CD4-positive, alpha-beta memory T cell (primary cell): ENCODE results near the gene STAG1. TPM values are rescaled to one million over a fixed set of nuclear protein-coding genes. Genes with fewer than 3 reads are reported as not detected.

Source experiments
- CTCF ChIA-PET: fragments of 350-600 bp; sonication (Branson Sonifier 250); formaldehyde crosslinking; loops from one replicate; lab custom pipeline; 2021; ENCODE audit warnings: inconsistent platforms; ENCODE audit not compliant: partially characterized antibody; lab: Charles Lee
- POLR2A ChIA-PET: fragments of 350-600 bp; sonication (Branson Sonifier 250); formaldehyde crosslinking; loops from one replicate; lab custom pipeline; 2021; ENCODE audit not compliant: partially characterized antibody; lab: Charles Lee
- DNase-seq, 5 donors: peaks; one replicate each; pipeline versions ENCODE4 v3.0.0 to v3.0.0-alpha.2; 2020 to 2022; ENCODE audit warnings: mixed read lengths in 1 of 5
- H3K27ac ChIP-seq: one replicate; pipeline ENCODE4 v1.7.0; 2013; ENCODE audit warnings: low read depth, low read length
- H3K27me3 ChIP-seq: 2 replicates; pipeline ENCODE4 v1.7.0; 2013; ENCODE audit warnings: mild to moderate bottlenecking, low read length, moderate library complexity; ENCODE audit not compliant: insufficient read depth
- H3K36me3 ChIP-seq: 2 replicates; pipeline ENCODE4 v1.7.0; 2013; ENCODE audit warnings: mild to moderate bottlenecking, low read length, moderate library complexity; ENCODE audit not compliant: insufficient read depth
- H3K4me1 ChIP-seq: 2 replicates; pipeline ENCODE4 v1.7.0; 2013; ENCODE audit warnings: mild to moderate bottlenecking, low read length, moderate library complexity; ENCODE audit not compliant: insufficient read depth
- H3K4me3 ChIP-seq, 2 donors: one replicate each; pipeline ENCODE4 v1.7.0; 2013; ENCODE audit warnings: low read length in 2 of 2, mild to moderate bottlenecking in 1 of 2
- H3K9me3 ChIP-seq, 2 donors: one replicate each; pipeline ENCODE4 v1.7.0; 2013; ENCODE audit warnings: low read length in 2 of 2, control low read depth in 1 of 2; ENCODE audit not compliant: control insufficient read depth in 1 of 2
- H3K27ac Mint-ChIP-seq, 7 donors: one replicate each; pipeline ENCODE4 v1.8.0; 2020 to 2021; ENCODE audit warnings: mixed read lengths in 7 of 7, mild to moderate bottlenecking in 6 of 7, inconsistent platforms in 3 of 7, moderate library complexity in 3 of 7
- H3K27me3 Mint-ChIP-seq, 2 donors: one replicate each; pipeline ENCODE4 v1.8.0; 2020 to 2021; ENCODE audit warnings: mixed read lengths in 2 of 2
- H3K36me3 Mint-ChIP-seq, 2 donors: one replicate each; pipeline ENCODE4 v1.8.0; 2020 to 2021; ENCODE audit warnings: mixed read lengths in 2 of 2, inconsistent platforms in 1 of 2, mild to moderate bottlenecking in 1 of 2
- H3K4me1 Mint-ChIP-seq, 4 donors: one replicate each; pipeline ENCODE4 v1.8.0; 2020 to 2021; ENCODE audit warnings: mixed read lengths in 4 of 4, mild to moderate bottlenecking in 1 of 4
- H3K4me3 Mint-ChIP-seq, 8 donors: one replicate each; pipeline ENCODE4 v1.8.0; 2020 to 2021; ENCODE audit warnings: mixed read lengths in 8 of 8, mild to moderate bottlenecking in 7 of 8, moderate library complexity in 6 of 8, inconsistent platforms in 3 of 8
- H3K9me3 Mint-ChIP-seq, 8 donors: one replicate each; pipeline ENCODE4 v1.8.0; 2020 to 2021; ENCODE audit warnings: mixed read lengths in 8 of 8, mild to moderate bottlenecking in 5 of 8, inconsistent platforms in 3 of 8, moderate library complexity in 1 of 8
- intact Hi-C: fragments of 100-400 bp; cut with micrococcal nuclease; formaldehyde crosslinking; loops from one replicate; pipeline ENCODE4 v1.15.1; 2023
- polyA plus RNA-seq, 2 donors: library from polyadenylated mRNA; unstranded; fragments of 300-500 nt; fragmentation: Illumina TruSeq; gene quantifications; one replicate each; pipeline ENCODE4 v1.2.3, GENCODE V29; 2021
- total RNA-seq, 2 experiments: library from RNA; stranded (reverse); gene quantifications; one replicate each; pipeline ENCODE4 v1.2.3, GENCODE V29; 2021

Gene STAG1
- total and polyA plus RNA-seq, 4 experiments from 2014 or later = 17.6 to 56.1 (median 37.1) TPM

DNA sequence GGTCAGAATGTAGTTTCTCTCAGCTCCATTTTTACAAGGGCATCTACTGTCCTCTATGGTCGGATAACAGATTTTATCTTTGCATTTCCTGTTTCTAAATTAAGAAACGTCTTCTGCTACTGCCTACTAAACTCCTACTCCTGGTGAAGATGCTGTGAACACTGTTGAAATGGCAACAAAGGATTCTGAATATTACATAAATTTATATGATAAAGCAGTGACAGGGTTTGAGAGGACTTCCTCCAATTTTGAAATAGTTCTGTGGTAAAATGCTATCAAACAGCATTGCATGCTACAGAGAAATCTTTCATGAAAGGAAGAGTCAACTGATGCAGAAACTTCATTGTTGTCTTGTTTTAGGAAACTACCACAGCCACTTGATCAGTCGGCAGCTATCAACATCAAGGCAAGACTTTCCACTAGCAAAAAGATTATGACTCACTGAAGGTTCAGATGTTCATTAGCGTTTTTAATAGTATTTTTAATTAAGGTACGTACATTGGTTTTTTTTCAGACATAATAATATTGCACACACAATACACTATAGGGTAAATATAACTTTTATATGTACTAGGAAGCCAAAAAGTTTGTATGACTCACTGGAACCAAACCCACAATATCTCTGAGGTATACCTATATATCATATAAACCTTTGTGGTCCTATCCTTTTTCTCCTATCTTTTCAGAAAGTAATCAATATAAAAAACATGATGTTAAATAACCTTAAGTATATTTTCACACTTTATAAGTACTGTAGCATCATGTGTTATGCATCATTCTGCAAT is 156.1 kb downstream of the STAG1 start:
- peaks cover 20 to 22% of the 10 kb centered on the region in 2 donors for H3K36me3 Mint-ChIP-seq
- POLR2A ChIA-PET = no interaction called here

DNA sequence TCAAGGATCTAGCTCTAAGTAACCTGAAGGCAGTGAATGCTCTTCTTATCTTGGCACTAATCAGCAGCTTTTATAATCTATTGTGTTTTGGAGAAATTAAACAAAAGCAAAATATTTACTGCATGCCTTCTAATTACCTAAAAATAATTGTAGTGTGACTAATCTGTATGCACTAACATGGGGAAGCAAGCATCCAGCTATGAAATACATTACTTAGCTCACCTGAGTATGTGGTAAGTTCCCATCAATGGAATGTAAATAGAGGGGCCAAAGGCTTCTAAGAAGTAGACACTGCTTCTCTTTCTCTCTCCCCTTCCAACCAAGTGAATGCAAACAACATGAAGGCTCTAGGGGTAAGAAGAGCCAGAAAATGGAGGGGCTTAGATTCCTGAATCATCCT is 165.6 kb downstream of the STAG1 start:
- H3K9me3 Mint-ChIP-seq = no peaks in the 10 kb centered on the region
- no peak overlapping the region for H3K4me3 Mint-ChIP-seq
- no peaks in the 10 kb centered on the region for H3K36me3 ChIP-seq
- H3K27ac ChIP-seq = no peak overlapping the region
- no peak for DNase-seq
- ChIA-PET POLR2A (no interaction called here), CTCF (no interaction called here)
- no peaks in the 10 kb centered on the region for H3K4me1 ChIP-seq
- intact Hi-C loops = no loop called here
- no peak overlapping the region for H3K27ac Mint-ChIP-seq
- H3K4me3 ChIP-seq = no peak overlapping the region
- no peaks in the 10 kb centered on the region for H3K27me3 ChIP-seq
- no peaks in the 10 kb centered on the region for H3K9me3 ChIP-seq
- no peaks in the 10 kb centered on the region for H3K27me3 Mint-ChIP-seq
- peaks cover 15 to 18% of the 10 kb centered on the region in 2 donors for H3K36me3 Mint-ChIP-seq
- no peaks in the 10 kb centered on the region for H3K4me1 Mint-ChIP-seq

More for the DNA sequence above, 156.1 kb downstream of the STAG1 start:
- no peaks in the 10 kb centered on the region for H3K9me3 Mint-ChIP-seq
- intact Hi-C loops = no loop called here
- CTCF ChIA-PET = no interaction called here
- H3K4me1 ChIP-seq = peaks cover 20% of the 10 kb centered on the region
- H3K4me3 Mint-ChIP-seq = peak overlapping the region in 3 of 8 donors; percentile 3 to 31 (median 20)
- DNase-seq = peak in 2 of 5 donors; percentile 5 to 9
- H3K36me3 ChIP-seq = no peaks in the 10 kb centered on the region
- peaks cover 31 to 43% (median 37%) of the 10 kb centered on the region in 4 donors for H3K4me1 Mint-ChIP-seq
- H3K27me3 Mint-ChIP-seq = no peaks in the 10 kb centered on the region
- H3K4me3 ChIP-seq = no peak overlapping the region
- H3K27ac Mint-ChIP-seq = peak overlapping the region in 4 of 7 donors; percentile 1 to 22 (median 12)
- H3K27me3 ChIP-seq = no peaks in the 10 kb centered on the region
- no peak overlapping the region for H3K27ac ChIP-seq
- H3K9me3 ChIP-seq = no peaks in the 10 kb centered on the region

DNA sequence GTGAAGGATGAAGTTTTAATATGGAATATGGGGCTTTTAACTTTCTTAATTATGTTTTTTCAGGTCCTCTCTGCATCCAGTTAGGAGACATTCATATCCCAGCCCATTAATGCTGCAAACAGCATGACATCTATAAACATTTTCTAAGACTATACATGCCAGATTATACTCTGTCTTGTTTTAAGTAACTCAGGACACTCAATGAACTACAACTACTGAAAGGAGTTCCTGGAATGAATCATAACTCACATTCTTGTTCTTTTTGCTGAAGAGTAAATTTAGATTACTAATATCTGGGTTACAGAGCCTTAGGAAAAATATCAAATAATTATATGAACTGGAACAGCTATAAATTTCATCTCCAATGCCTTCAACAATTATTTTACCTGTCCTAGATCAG is 167.4 kb downstream of the STAG1 start:
- Histone ChIP-seq H3K36me3 (no peaks in the 10 kb centered on the region), H3K4me3 (no peak overlapping the region), H3K9me3 (no peaks in the 10 kb centered on the region), H3K27me3 (no peaks in the 10 kb centered on the region), H3K4me1 (no peaks in the 10 kb centered on the region), H3K27ac (no peak overlapping the region)
- H3K36me3 Mint-ChIP-seq = peaks cover 14 to 20% of the 10 kb centered on the region in 2 donors
- H3K4me1 Mint-ChIP-seq = peaks cover 0 to 2% (median 0%) of the 10 kb centered on the region in 4 donors
- peak overlapping the region in 1 of 7 donors; percentile 33 for H3K27ac Mint-ChIP-seq
- no peak overlapping the region for H3K4me3 Mint-ChIP-seq
- ChIA-PET POLR2A (no interaction called here), CTCF (interaction anchor here (1.6 kb wide), 1 partner anchor 429 kb away, joined by 4 read pairs; no protein-coding TSS in a partner anchor)
- no peaks in the 10 kb centered on the region for H3K27me3 Mint-ChIP-seq
- intact Hi-C loops = no loop called here
- DNase-seq = no peak
- no peaks in the 10 kb centered on the region for H3K9me3 Mint-ChIP-seq

DNA sequence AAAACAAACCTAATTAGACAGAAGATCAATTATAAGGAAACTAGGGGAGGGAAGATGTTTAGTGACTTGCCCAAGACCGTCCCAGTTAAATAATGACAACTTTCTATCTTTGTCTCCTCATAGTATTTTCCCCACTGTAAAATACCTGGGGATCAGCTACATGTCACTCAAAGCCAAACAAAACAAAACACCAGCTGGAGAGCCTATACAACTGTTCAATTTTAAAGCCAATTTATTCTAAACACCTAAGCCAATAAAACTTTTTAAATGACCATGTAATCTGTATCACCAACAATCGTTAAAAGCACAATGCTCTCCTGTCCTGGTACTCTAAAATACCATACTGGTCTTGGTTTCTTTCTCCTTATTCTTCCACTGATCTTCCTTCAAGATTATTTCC is 168.4 kb downstream of the STAG1 start:
- Mint-ChIP-seq H3K27me3 (no peaks in the 10 kb centered on the region), H3K4me3 (no peak overlapping the region), H3K9me3 (no peaks in the 10 kb centered on the region), H3K27ac (peak overlapping the region in 1 of 7 donors; percentile 10), H3K36me3 (peaks cover 21 to 27% of the 10 kb centered on the region in 2 donors), H3K4me1 (peaks cover 0 to 5% (median 2%) of the 10 kb centered on the region in 4 donors)
- POLR2A ChIA-PET = no interaction called here
- Histone ChIP-seq H3K27me3 (no peaks in the 10 kb centered on the region), H3K4me3 (no peak overlapping the region), H3K4me1 (no peaks in the 10 kb centered on the region), H3K36me3 (no peaks in the 10 kb centered on the region), H3K27ac (no peak overlapping the region), H3K9me3 (no peaks in the 10 kb centered on the region)
- DNase-seq = no peak
- CTCF ChIA-PET = interaction anchor here (0.6 to 1.6 kb wide), 2 partner anchors 25 to 430 kb away, joined by 4 read pairs; no protein-coding TSS in a partner anchor
- intact Hi-C loops = no loop called here

DNA sequence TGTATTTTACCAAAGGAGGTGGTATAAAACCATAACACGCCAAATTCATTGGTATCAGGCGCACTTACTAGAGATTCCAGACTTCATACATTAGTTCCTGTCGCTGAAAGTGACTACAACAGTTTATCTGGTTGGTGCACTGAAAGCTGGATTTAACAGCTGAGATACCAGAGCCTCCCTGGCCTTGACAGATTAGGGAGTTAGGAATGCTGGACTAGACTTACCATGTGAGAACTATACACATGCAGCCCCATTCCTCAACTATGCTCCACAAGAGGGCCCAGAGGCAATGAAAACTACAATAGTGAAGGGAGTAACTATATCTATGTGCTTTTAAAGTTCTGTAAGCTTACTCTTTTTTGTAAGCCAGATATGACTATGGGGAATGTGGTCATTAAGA is 174.4 kb downstream of the STAG1 start:
- CTCF ChIA-PET = interaction anchor here (0.6 to 0.8 kb wide), 2 partner anchors 101 to 175 kb away, joined by 3 read pairs; partner anchors contain the start of gene STAG1

DNA sequence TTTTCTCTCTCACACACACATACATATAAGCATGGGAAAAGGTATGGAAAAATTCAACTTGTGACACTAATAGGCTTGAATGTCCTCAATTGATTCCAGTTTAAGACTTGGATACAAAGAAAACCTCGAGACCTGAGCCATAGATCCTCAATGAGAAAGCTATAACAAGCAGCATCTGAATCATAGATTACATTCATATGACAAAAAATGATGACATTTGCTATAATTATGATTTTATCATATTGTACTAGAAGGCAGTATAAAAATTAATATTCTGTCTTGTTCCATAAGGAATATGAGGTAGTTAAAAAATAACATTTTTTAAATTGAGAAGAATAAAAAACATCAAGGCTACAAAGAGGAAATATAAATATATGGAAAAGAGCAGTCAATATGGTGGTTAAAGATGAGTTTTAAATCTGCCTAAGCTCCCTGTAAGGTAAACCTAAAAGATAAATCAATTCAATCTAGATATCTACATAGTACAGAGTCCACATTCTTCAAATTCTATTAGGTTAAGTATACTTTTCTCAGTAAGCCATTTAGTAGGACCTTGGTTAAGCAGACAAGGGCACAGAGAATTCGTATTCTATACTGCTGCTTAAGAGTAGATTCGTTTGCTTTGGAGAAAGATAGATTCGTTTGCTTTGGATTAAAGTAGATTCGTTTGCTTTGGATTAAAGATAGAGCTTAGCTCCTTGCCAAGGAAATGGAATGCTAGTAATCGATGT is 175.7 kb downstream of the STAG1 start:
- peaks cover 0 to 5% (median under 1%) of the 10 kb centered on the region in 8 donors for H3K9me3 Mint-ChIP-seq
- DNase-seq = no peak
- ChIA-PET POLR2A (interaction anchor here (1.8 kb wide), 1 partner anchor 176 kb away, joined by 5 read pairs; the partner anchor contains the start of gene STAG1), CTCF (interaction anchor here (0.6 to 2.2 kb wide), 2 partner anchors 176 to 312 kb away, joined by 3 to 10 read pairs; partner anchors contain the start of gene STAG1)
- H3K27me3 Mint-ChIP-seq = no peaks in the 10 kb centered on the region
- Histone ChIP-seq H3K27ac (no peak overlapping the region), H3K4me1 (no peaks in the 10 kb centered on the region), H3K4me3 (no peak overlapping the region), H3K36me3 (no peaks in the 10 kb centered on the region), H3K9me3 (no peaks in the 10 kb centered on the region), H3K27me3 (no peaks in the 10 kb centered on the region)
- H3K27ac Mint-ChIP-seq = no peak overlapping the region
- peaks cover 13 to 53% of the 10 kb centered on the region in 2 donors for H3K36me3 Mint-ChIP-seq
- intact Hi-C loops = no loop called here
- H3K4me1 Mint-ChIP-seq = peaks cover 2 to 5% (median 4%) of the 10 kb centered on the region in 4 donors
- H3K4me3 Mint-ChIP-seq = no peak overlapping the region

More for the DNA sequence above, 174.4 kb downstream of the STAG1 start:
- Histone ChIP-seq H3K27ac (no peak overlapping the region), H3K27me3 (no peaks in the 10 kb centered on the region), H3K4me3 (no peak overlapping the region), H3K9me3 (no peaks in the 10 kb centered on the region), H3K36me3 (no peaks in the 10 kb centered on the region), H3K4me1 (no peaks in the 10 kb centered on the region)
- POLR2A ChIA-PET = interaction anchor here (1.8 kb wide), 1 partner anchor 175 kb away, joined by 5 read pairs; the partner anchor contains the start of gene STAG1
- H3K4me1 Mint-ChIP-seq = peaks cover 2 to 5% (median 4%) of the 10 kb centered on the region in 4 donors
- no peak overlapping the region for H3K27ac Mint-ChIP-seq
- peaks cover 12 to 47% of the 10 kb centered on the region in 2 donors for H3K36me3 Mint-ChIP-seq
- H3K9me3 Mint-ChIP-seq = peaks cover 0 to 5% (median under 1%) of the 10 kb centered on the region in 8 donors
- intact Hi-C loops = no loop called here
- H3K4me3 Mint-ChIP-seq = no peak overlapping the region
- no peak for DNase-seq
- no peaks in the 10 kb centered on the region for H3K27me3 Mint-ChIP-seq
